ENCODE results near the gene TRIP13. TPM values are rescaled to one million over a fixed set of nuclear protein-coding genes. Genes with fewer than 3 reads are reported as not detected.
A peak's percentile ranks its signal among the peaks of the same experiment; 100 is the strongest.
"Not testable (repeated sequence)": the region's sequence is repeated elsewhere in the genome, so short reads cannot be mapped to it uniquely, and the experiment has no call there.

TRIP13 gene
- polyA plus RNA-seq, 3 donors = 0.24 to 1.2 TPM; not detected in 1

DNA sequence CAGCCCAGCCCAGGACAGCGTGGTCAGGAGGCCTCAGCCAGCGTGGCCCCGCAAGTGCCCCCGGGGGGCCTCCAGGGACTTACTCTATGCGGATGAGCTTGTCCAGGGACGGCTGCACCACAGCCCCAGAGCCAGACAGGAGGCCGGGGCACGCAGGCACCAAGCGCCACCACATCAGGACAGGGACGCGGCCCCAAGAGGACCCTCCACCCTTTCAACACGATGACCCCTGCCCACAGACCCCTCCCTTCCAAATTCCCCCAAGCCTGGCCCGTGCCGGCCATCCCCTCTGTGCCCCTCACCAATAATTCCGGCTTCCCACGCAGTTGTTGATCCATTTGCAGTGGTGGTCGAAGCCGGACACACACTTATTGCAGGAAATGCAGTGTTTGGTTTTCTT is 45.5 kb upstream of the TRIP13 start:
- H3K9me3 Mint-ChIP-seq; H3K36me3 Mint-ChIP-seq; H4K20me1 ChIP-seq (ENCODE audit: insufficient read depth, low read length); H3K4me1 Mint-ChIP-seq; H3K27ac ChIP-seq (ENCODE audit: low read depth in 1 of 2, low read length in 2 of 2); H3K9ac ChIP-seq (ENCODE audit: insufficient read depth, low read length, poor library complexity, severe bottlenecking); H3K27me3 ChIP-seq (ENCODE audit: control insufficient read depth in 2 of 2, insufficient read depth in 2 of 2, low read length in 2 of 2); H3K4me3 ChIP-seq (replicated peaks in 1 of 3; ENCODE audit: low read depth in 2 of 3, low read length in 3 of 3); H3K9me3 ChIP-seq (replicated peaks in 1 of 2; ENCODE audit: control insufficient read depth in 1 of 2, insufficient read depth in 1 of 2, low read length in 2 of 2); H3K4me3 Mint-ChIP-seq; H3K27ac Mint-ChIP-seq; H3K4me1 ChIP-seq (ENCODE audit: control insufficient read depth in 1 of 2, insufficient read depth in 2 of 2, low read length in 2 of 2); H3K4me2 ChIP-seq (replicated peaks; ENCODE audit: extremely low read depth, low read length, poor library complexity, severe bottlenecking); H2AFZ ChIP-seq (ENCODE audit: insufficient read depth, low read depth, low read length, poor library complexity, severe bottlenecking); H3K79me2 ChIP-seq (ENCODE audit: insufficient read depth, low read length); H3K27me3 Mint-ChIP-seq (ENCODE audit: low read depth in 3 of 3); intact Hi-C loops (cut with micrococcal nuclease); DNase-seq; H3K36me3 ChIP-seq (replicated peaks in 1 of 2; ENCODE audit: control insufficient read depth in 1 of 2, insufficient read depth in 2 of 2, low read length in 2 of 2): not testable (repeated sequence)
- no CpG with 5 or more reads among the region's 18 CpGs for WGBS (ENCODE audit: insufficient coverage)

- H3K4me1 Mint-ChIP-seq; H3K27me3 ChIP-seq (ENCODE audit: control insufficient read depth in 2 of 2, insufficient read depth in 2 of 2, low read length in 2 of 2); H3K4me3 Mint-ChIP-seq; H3K4me2 ChIP-seq (replicated peaks; ENCODE audit: extremely low read depth, low read length, poor library complexity, severe bottlenecking); H3K4me3 ChIP-seq (replicated peaks in 1 of 3; ENCODE audit: low read depth in 2 of 3, low read length in 3 of 3); H3K36me3 Mint-ChIP-seq; H3K4me1 ChIP-seq (ENCODE audit: control insufficient read depth in 1 of 2, insufficient read depth in 2 of 2, low read length in 2 of 2); H3K9me3 ChIP-seq (replicated peaks in 1 of 2; ENCODE audit: control insufficient read depth in 1 of 2, insufficient read depth in 1 of 2, low read length in 2 of 2); H3K27ac ChIP-seq (ENCODE audit: low read depth in 1 of 2, low read length in 2 of 2); H3K79me2 ChIP-seq (ENCODE audit: insufficient read depth, low read length); H3K9ac ChIP-seq (ENCODE audit: insufficient read depth, low read length, poor library complexity, severe bottlenecking); intact Hi-C loops (cut with micrococcal nuclease); H4K20me1 ChIP-seq (ENCODE audit: insufficient read depth, low read length); H3K27ac Mint-ChIP-seq; H3K9me3 Mint-ChIP-seq; H2AFZ ChIP-seq (ENCODE audit: insufficient read depth, low read depth, low read length, poor library complexity, severe bottlenecking); DNase-seq; H3K27me3 Mint-ChIP-seq (ENCODE audit: low read depth in 3 of 3); H3K36me3 ChIP-seq (replicated peaks in 1 of 2; ENCODE audit: control insufficient read depth in 1 of 2, insufficient read depth in 2 of 2, low read length in 2 of 2): not testable (repeated sequence)
- WGBS (ENCODE audit: insufficient coverage) = 96% methylated on average over 3 of the region's 7 CpGs
Observed at GRCh38 chr5:847736-848135, 44.9 kb upstream of the TRIP13 start.

DNA sequence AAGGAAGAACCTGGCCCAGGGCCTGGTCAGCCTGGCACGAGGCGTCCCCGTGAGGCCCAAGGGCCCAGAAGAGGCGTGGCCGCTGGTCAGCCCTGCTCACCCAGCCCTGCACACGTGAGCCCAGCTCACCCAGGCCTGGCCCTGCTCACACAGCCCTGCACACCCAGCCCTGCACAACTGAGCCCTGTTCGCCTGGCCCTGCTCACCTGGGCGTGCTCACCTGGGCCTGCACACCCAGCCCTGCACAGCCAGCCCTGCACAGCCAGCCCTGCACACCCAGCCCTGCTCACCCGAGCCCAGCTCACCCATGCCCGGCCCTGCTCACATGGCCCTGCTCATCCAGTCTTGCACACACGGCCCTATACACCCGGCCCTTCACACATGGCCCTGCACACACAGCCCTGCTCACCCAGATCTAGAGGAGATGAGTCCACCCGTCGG is 44.0 kb upstream of the TRIP13 start:
- H3K36me3 Mint-ChIP-seq = no peaks in the 10 kb centered on the region

More for the DNA sequence above, 44.0 kb upstream of the TRIP13 start:
- peak overlapping the region in 1 of 7 donors; percentile 33 for H3K27ac Mint-ChIP-seq
- no peaks in the 10 kb centered on the region for H4K20me1 ChIP-seq (ENCODE audit: insufficient read depth, low read length)
- no peak overlapping the region for H3K4me2 ChIP-seq (replicated peaks; ENCODE audit: extremely low read depth, low read length, poor library complexity, severe bottlenecking)
- no peak overlapping the region for H3K27ac ChIP-seq (ENCODE audit: low read depth in 1 of 2, low read length in 2 of 2)
- no peak overlapping the region for H2AFZ ChIP-seq (ENCODE audit: insufficient read depth, low read depth, low read length, poor library complexity, severe bottlenecking)
- no peaks in the 10 kb centered on the region for H3K27me3 ChIP-seq (ENCODE audit: control insufficient read depth in 2 of 2, insufficient read depth in 2 of 2, low read length in 2 of 2)
- intact Hi-C loops (cut with micrococcal nuclease) = no loop called here
- no peaks in the 10 kb centered on the region for H3K36me3 ChIP-seq (replicated peaks in 1 of 2; ENCODE audit: control insufficient read depth in 1 of 2, insufficient read depth in 2 of 2, low read length in 2 of 2)
- H3K9me3 Mint-ChIP-seq = no peaks in the 10 kb centered on the region
- no peak overlapping the region for H3K4me3 Mint-ChIP-seq
- no peak for DNase-seq
- no peak overlapping the region for H3K4me3 ChIP-seq (replicated peaks in 1 of 3; ENCODE audit: low read depth in 2 of 3, low read length in 3 of 3)
- no peak overlapping the region for H3K9ac ChIP-seq (ENCODE audit: insufficient read depth, low read length, poor library complexity, severe bottlenecking)
- no peaks in the 10 kb centered on the region for H3K4me1 ChIP-seq (ENCODE audit: control insufficient read depth in 1 of 2, insufficient read depth in 2 of 2, low read length in 2 of 2)
- peaks cover 4 to 8% (median 7%) of the 10 kb centered on the region in 3 donors for H3K27me3 Mint-ChIP-seq (ENCODE audit: low read depth in 3 of 3)
- no peak for TF ChIP-seq CTCF (IDR thresholded peaks at IDR 0.05)
- no peaks in the 10 kb centered on the region for H3K9me3 ChIP-seq (replicated peaks in 1 of 2; ENCODE audit: control insufficient read depth in 1 of 2, insufficient read depth in 1 of 2, low read length in 2 of 2)
- H3K79me2 ChIP-seq (ENCODE audit: insufficient read depth, low read length) = no peaks in the 10 kb centered on the region
- WGBS (ENCODE audit: insufficient coverage) = 97% methylated on average over 11 of the region's 14 CpGs
- H3K4me1 Mint-ChIP-seq = no peaks in the 10 kb centered on the region
